Vagina (tissue), 2 donors: Measurements from ENCODE around the gene PTPRG. TPM values are rescaled to one million over a fixed set of nuclear protein-coding genes. Genes with fewer than 3 reads are reported as not detected.

Experiments used
- DNase-seq, 2 donors: peaks; one replicate each; pipeline ENCODE4 v3.0.0-alpha.2; 2017; ENCODE audit errors: extremely low spot score in 2 of 2
- H3K27ac ChIP-seq: fragments of 200-600 bp; sonication (generic); one replicate; pipeline ENCODE4 v1.5.1; 2019
- H3K27me3 ChIP-seq: fragments of 200-600 bp; sonication (generic); one replicate; pipeline ENCODE4 v1.5.1; 2019
- H3K36me3 ChIP-seq, 2 donors: fragments of 200-600 bp; sonication (generic); one replicate each; pipeline ENCODE4 v1.5.1; 2017 to 2019
- H3K4me1 ChIP-seq: fragments of 200-600 bp; sonication (generic); one replicate; pipeline ENCODE4 v1.5.1; 2019
- H3K4me3 ChIP-seq, 2 donors: fragments of 200-600 bp; sonication (generic); 1 replicate in 1 of 2; 2 replicates in 1 of 2; pipeline ENCODE4 v1.5.1; 2016 to 2019
- H3K9me3 ChIP-seq: fragments of 200-600 bp; sonication (generic); one replicate; pipeline ENCODE4 v1.5.1; 2019
- POLR2A ChIP-seq, 2 donors: fragments of 450-650 bp; IDR thresholded peaks; one replicate each; pipeline ENCODE4 v1.6.1; 2017; ENCODE audit warnings: antibody characterized with exemption in 2 of 2, mild to moderate bottlenecking in 2 of 2, moderate library complexity in 2 of 2
- POLR2AphosphoS5 ChIP-seq, 2 donors: sonication (generic); formaldehyde crosslinking; IDR thresholded peaks; one replicate each; pipeline ENCODE4 v1.9.0; 2017; ENCODE audit warnings: antibody characterized with exemption in 2 of 2, mild to moderate bottlenecking in 2 of 2, low read depth in 1 of 2; ENCODE audit not compliant: insufficient read depth in 1 of 2
- intact Hi-C: fragments of 100-400 bp; cut with DNase I; formaldehyde crosslinking; loops from one replicate; pipeline ENCODE4 v1.15.1; 2023
- total RNA-seq: library from RNA; depleted of rRNA; stranded (reverse); fragments of >200 nt; gene quantifications from one replicate; pipeline ENCODE4 v1.2.3, GENCODE V29; 2016
- TF ChIP-seq, protein P1 (sequence below), 3 experiments: fragments of 450-650 bp in 2 of 3; fragments of 200-600 bp in 1 of 3; sonication (generic) in 1 of 3; IDR thresholded peaks; one replicate each; pipeline ENCODE4 v1.5.1; 2017 to 2019; ENCODE audit warnings: antibody characterized with exemption in 3 of 3, mild to moderate bottlenecking in 2 of 3, moderate library complexity in 2 of 3

PTPRG gene
- total RNA-seq, 1 donor from 2014 or later = 47.6 TPM

DNA sequence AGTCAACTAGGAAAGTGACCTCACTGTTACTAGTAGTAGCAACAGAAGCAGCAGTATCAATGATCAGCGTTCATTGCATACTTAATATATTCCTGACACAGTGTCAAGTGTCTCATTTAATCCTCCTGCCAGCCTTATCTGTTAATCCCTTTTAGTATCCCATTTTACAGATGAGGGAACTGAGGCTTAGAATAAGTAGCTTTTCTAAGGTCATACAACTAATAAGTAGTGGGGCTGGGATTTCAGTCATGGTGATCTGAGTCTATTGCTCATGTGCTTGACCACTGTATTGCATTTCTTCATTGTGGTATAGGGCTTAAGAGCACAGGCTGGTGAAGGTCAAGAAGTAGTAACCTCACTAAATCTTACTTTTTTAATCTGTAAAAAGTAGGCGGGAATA lies 233.6 kb downstream of the PTPRG start:
- Histone ChIP-seq H3K27ac (no peak overlapping the region), H3K4me1 (peaks cover 10% of the 10 kb centered on the region), H3K4me3 (no peak overlapping the region), H3K9me3 (no peaks in the 10 kb centered on the region), H3K36me3 (no peaks in the 10 kb centered on the region), H3K27me3 (no peaks in the 10 kb centered on the region)
- intact Hi-C loops = no loop called here
- TF ChIP-seq POLR2A (IDR thresholded peaks at IDR 0.05) (no peak), POLR2AphosphoS5 (IDR thresholded peaks at IDR 0.05; ENCODE audit: insufficient read depth in 1 of 2, low read depth in 1 of 2) (no peak)
- TF ChIP-seq, protein P1, sequence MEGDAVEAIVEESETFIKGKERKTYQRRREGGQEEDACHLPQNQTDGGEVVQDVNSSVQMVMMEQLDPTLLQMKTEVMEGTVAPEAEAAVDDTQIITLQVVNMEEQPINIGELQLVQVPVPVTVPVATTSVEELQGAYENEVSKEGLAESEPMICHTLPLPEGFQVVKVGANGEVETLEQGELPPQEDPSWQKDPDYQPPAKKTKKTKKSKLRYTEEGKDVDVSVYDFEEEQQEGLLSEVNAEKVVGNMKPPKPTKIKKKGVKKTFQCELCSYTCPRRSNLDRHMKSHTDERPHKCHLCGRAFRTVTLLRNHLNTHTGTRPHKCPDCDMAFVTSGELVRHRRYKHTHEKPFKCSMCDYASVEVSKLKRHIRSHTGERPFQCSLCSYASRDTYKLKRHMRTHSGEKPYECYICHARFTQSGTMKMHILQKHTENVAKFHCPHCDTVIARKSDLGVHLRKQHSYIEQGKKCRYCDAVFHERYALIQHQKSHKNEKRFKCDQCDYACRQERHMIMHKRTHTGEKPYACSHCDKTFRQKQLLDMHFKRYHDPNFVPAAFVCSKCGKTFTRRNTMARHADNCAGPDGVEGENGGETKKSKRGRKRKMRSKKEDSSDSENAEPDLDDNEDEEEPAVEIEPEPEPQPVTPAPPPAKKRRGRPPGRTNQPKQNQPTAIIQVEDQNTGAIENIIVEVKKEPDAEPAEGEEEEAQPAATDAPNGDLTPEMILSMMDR (IDR thresholded peaks at IDR 0.05) = no peak
- no peak for DNase-seq

- no peak overlapping the region for H3K4me3 ChIP-seq
- no peak for DNase-seq
- H3K27ac ChIP-seq = no peak overlapping the region
- H3K36me3 ChIP-seq = no peaks in the 10 kb centered on the region
- H3K27me3 ChIP-seq = no peaks in the 10 kb centered on the region
- peaks cover 6% of the 10 kb centered on the region for H3K4me1 ChIP-seq
- H3K9me3 ChIP-seq = no peaks in the 10 kb centered on the region
- intact Hi-C loops = no loop called here
- TF ChIP-seq POLR2AphosphoS5 (IDR thresholded peaks at IDR 0.05; ENCODE audit: insufficient read depth in 1 of 2, low read depth in 1 of 2) (no peak), POLR2A (IDR thresholded peaks at IDR 0.05) (no peak)
- TF ChIP-seq, protein P1 (IDR thresholded peaks at IDR 0.05) = no peak
These were observed 234.8 kb downstream of the PTPRG start for GRCh38 chr3:61796088-61796680.

DNA sequence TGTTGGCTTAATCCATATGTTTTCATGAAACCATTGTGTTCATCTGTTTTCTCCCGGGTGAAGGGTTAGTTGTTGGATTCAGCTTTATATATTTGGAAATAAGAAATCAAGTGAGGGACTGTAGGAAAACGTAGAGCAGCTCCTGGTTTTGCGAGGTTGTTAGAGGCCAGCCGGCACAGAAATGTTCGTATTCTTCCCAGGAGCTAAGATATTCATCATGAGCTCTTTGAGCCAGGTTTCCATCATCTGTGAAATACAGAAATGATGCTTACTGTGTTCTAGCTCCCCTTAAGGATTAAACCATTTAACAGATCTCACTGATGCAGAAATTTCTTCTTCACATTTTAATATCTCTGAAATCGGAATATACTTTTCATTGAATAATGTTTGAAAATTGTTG lies 235.5 kb downstream of the PTPRG start:
- Histone ChIP-seq H3K27ac (no peak overlapping the region), H3K27me3 (no peaks in the 10 kb centered on the region), H3K4me1 (no peaks in the 10 kb centered on the region), H3K36me3 (no peaks in the 10 kb centered on the region), H3K9me3 (no peaks in the 10 kb centered on the region), H3K4me3 (no peak overlapping the region)
- intact Hi-C loops = no loop called here
- TF ChIP-seq POLR2A (IDR thresholded peaks at IDR 0.05) = no peak
- no peak for DNase-seq

GRCh38 chr3:61802772-61803171 lies 241.4 kb downstream of the PTPRG start:
- Histone ChIP-seq H3K4me3 (no peak overlapping the region), H3K27me3 (no peaks in the 10 kb centered on the region), H3K36me3 (no peaks in the 10 kb centered on the region), H3K9me3 (no peaks in the 10 kb centered on the region), H3K4me1 (peaks cover 13% of the 10 kb centered on the region), H3K27ac (no peak overlapping the region)
- TF ChIP-seq POLR2A (IDR thresholded peaks at IDR 0.05) (no peak), POLR2AphosphoS5 (IDR thresholded peaks at IDR 0.05; ENCODE audit: insufficient read depth in 1 of 2, low read depth in 1 of 2) (no peak)
- TF ChIP-seq, protein P1 (IDR thresholded peaks at IDR 0.05) = no peak
- DNase-seq = no peak
- intact Hi-C loops = no loop called here

DNA sequence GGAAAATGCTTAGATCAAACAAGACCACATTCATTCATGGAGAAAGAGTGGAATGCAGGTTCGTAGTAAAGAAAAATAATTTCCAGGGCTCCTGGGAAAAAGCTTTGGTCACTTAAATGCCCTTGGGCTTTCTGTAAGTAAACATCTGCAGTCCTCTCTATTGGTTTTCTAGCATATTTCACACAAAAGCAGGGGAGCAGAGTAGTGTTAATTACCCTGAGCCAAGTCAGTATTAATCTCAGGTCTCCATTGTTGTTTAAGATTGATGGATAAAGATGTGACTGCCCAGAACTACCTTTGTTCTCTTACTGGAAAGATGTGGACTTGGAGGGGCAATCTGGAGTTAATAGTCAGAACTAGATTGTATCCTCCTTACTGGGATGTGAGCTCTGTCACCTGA lies 242.6 kb downstream of the PTPRG start:
- H3K4me1 ChIP-seq = peaks cover 25% of the 10 kb centered on the region
- DNase-seq = no peak
- no peak overlapping the region for H3K27ac ChIP-seq
- TF ChIP-seq, protein P1 (IDR thresholded peaks at IDR 0.05) = no peak
- TF ChIP-seq POLR2AphosphoS5 (IDR thresholded peaks at IDR 0.05; ENCODE audit: insufficient read depth in 1 of 2, low read depth in 1 of 2) (no peak), POLR2A (IDR thresholded peaks at IDR 0.05) (no peak)
- H3K9me3 ChIP-seq = no peaks in the 10 kb centered on the region
- no peak overlapping the region for H3K4me3 ChIP-seq
- intact Hi-C loops = no loop called here
- no peaks in the 10 kb centered on the region for H3K27me3 ChIP-seq
- no peaks in the 10 kb centered on the region for H3K36me3 ChIP-seq
